DMS114 treated with DMSO at 0.1 percent for 48 hours (cell line): ENCODE measurements around the gene ASTN2.
"Not testable (repeated sequence)": the region's sequence is repeated elsewhere in the genome, so short reads cannot be mapped to it uniquely, and the experiment has no call there.

Experiments
- DNase-seq: peaks from one replicate; lab custom pipeline; 2025; ENCODE audit not compliant: unreplicated experiment; lab: John Stamatoyannopoulos, UW

ASTN2 gene

DNA sequence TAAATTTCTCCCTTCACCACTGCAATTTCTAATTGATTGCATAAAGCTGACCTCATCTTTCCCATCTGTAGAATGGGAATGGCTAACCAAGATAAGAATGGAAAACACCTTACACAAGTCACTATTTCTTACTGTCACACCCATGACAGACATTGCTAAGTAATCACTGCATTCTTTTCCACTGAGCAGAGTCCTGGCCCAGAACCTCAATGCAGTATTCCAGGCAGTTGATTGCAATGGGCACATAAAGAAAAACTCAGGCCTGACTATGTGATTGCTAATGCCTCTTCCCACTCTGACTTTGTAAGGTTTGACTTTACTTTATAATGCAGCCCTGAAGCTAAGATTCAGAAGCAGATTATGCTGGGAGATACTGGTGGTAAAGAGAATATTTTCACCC lies 698.4 kb downstream of the ASTN2 start:
- DNase-seq, result no peak

DNA sequence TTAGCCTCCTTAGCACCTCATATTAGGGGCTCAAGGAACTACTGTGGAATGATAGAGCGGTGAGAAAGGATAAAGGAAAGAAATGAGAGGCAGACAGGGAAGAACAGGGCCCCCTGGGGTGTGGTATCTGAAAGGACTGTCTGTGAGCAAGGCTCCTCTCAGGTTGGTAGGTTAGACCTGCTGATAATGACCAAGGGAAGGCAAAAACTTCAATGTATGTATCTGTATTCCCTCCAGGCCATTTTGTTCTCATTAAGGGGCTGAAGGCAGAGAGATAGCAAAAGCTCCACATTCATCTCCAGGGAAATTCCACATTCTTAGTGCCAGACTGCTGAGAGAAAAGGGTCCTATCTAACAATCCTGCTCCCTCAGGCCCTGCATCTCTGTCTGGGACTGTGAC lies 699.1 kb downstream of the ASTN2 start:
- no peak for DNase-seq

DNA sequence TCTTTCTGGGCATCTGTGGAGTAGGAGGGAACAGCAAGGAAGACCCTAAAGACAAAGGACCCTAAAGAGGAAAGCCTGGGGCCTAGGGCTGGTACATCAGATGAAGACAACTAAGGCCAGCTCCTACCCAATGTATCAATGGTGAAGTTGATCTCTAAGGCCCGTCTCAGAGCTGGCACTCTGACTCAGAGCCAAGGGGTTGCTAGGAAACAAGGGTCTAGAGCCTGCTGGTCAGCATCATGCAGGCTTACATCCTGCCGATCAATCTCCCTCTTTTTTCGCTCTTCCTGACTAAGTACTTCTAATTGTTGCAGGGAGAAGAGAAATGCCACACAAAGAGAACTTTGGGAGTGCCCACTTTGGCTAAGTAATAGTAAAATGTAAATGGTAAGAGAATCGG lies 701.6 kb downstream of the ASTN2 start:
- no peak for DNase-seq

DNA sequence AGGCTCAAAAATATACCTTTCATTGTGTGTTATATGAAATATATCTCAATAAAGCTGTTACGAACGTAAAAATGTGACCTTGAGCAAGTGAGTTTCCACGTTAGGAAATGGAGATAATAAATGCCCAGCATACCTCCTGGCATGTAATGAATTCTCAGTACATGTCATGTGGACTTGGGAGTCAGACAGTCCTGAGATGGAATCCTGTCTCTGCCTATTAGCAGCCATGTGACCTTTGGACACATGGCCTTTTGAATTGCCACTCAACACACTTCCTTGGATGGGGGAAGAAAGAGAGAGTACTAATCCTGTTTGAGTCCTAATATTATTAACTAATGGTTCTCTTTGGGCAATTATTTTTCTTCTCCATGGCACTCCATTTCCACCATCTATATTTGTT lies 702.1 kb downstream of the ASTN2 start:
- DNase-seq, result no peak

DNA sequence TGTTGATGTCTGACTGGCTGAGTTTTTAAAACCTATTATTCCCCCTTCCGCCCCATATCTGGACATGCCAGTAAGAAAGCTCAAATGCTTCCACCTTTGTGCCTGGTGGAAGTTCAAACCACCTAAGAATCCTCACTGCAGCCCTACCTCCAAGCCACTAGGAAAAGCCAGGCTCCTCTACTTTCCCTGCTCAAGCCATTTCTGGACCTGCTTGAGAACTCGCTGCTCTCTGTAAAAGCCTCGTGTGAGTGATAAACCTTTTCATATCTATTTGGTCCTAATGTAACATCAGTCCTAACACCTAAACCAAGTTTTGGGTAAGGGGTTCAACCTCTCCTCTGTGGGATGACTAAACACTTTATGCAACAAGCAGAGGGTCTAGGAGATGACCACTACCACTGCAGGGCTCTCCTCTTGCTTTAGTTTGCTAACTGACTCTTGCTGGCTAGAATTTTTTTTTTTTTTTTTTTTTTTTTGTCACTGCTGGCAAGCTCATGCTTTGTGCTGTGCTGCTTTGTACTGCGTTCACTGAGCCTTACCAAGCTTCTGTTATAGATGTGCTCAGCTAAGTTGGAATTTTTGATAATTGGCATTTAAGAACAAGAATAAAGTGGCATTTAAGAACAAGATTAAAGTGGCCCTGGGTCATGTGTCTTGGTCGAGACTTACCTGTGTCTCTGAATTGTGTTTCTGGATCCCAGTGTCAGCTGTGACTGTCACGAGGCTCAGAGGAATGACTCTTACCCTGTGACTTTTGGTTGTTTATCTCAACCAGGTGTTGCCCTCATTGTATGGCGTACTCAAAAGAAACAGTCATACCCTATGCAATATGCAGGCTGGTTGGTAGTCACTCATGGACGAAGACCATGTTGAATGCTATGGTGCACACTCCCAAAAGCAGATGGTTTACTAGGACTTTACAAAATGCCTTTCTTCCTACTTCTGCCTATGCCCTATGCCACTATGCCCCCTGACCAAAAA lies 708.3 kb downstream of the ASTN2 start:
- no peak for DNase-seq

DNA sequence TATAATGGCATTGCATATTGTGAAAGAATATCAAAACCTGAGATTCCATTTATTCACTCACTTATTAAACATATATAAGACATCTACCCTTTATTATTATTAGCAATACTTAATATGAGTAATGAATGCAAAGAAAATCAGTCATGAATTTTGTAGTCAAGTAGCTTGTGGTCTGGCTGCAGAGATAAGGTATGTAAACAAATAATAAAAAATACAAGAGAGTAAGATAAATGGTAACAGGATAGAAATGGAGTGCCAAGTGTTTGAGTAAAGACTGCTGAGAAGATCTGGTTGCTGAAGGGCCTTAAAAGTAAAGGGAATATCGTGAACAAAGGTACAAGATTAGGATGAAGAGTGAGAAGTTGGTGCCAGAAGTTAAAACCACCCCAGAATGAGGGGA lies 709.3 kb downstream of the ASTN2 start:
- no peak for DNase-seq

DNA sequence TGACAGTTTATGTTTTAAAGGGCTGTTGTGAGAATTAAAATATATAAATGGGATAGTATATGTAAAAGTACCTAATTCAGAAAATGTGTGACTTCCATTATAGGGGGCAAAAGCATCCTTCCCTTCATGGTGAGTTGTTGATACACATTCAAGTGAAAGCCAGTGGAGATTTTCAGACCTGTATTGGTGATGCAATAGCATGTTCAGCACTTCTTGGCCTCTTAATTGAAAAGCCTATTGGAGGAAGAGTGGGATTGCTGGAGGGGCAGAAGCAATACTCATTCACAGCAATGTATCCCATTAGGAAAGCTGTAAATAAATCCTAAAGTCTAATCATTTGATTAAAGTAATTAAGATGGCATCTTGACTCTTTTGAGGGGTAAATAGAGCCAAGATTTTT lies 710.4 kb downstream of the ASTN2 start:
- no peak for DNase-seq

DNA sequence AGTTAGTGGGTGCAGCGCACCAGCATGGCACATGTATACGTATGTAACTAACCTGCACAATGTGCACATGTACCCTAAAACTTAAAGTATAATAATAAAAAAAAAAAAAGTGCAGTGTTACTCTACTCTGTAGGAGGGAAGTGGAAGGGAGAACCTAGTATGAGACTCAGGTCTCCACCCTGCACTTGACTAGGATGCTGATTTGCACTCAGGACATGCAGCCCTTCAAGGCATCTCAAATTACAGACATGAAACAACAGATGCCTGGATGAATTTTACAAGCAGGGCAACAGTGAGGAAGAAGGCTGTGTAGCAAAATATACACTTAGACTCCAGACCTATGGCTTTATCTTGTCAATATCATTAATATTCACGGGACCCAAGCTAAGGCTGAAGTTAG lies 711.2 kb downstream of the ASTN2 start:
- DNase-seq, result no peak

DNA sequence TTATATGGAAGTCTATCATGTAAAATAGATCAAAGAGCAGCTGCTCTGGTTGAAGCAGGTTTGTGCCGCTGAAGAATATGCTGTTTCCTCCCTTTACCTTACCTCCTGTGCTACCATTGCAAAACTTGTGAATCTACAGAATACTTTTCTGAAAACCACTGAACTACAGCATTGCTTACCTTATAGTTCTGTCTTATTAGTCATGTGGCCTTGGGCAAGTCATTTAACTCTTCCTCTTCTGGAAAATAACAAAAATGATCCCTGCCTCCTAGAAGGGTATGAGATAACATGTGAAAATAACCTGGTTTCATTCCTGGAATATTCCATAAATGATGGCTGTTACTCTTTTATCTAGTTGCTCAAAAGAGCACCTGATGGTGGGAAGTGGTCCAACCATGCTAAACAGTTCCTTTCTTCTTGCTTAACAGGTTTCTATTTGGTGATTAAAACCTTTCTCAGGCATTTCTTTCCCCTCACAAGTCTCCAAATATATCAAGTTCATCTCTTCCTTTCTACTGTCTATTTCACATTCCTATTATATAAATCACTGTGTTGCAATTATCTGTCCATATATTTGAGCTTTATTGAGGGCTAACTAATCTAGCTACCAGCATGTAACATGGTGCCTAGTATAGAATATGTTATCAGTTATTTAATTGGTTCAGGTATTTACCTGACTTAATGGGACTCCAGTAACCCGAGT lies 712.8 kb downstream of the ASTN2 start:
- DNase-seq, result no peak

DNA sequence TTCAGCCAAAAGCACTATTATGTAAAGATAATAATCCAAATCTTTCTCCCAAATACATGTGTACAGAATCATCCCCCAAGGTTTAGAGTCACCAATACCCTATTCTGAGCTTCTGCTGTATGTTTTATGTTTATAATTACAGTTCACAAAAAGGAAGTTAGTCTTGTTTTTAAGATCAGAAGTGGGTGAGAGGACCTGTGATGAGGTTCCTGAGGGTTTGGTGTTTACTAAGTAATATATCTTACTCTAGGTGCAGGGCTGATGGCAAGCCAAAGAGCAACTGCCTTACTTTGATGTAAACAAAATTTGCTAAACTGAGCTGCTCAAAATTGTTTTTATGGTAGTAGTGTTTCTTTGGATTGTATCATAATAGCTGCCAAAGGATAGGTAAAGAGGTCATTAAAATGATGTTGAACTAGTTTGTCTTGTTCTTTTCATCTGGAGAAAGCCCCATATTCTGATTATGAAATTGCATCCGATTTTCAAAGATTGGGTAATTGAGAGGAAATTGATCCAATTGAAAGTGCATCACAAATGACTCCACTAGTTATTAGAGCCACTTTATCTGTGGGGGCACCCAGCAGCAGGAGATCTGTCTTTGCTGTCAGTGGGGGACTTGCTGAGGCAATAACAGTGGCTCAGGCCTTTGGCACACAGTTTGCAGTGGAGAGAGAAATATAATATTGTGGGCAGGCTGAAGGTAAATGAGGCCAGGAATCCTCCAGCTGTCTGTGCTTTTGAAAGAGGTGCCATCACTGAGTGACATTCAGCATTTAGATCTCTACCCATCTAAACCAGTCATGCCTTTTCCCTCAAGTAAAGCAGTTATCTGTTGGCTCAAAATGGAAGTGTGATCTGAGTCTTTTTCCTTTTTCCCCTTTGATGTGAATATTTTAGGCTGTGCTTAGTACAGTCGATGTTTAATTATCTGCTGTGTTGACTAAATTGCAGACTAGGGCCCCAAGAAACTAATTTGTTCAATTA lies 713.7 kb downstream of the ASTN2 start:
- DNase-seq, result no peak

DNA sequence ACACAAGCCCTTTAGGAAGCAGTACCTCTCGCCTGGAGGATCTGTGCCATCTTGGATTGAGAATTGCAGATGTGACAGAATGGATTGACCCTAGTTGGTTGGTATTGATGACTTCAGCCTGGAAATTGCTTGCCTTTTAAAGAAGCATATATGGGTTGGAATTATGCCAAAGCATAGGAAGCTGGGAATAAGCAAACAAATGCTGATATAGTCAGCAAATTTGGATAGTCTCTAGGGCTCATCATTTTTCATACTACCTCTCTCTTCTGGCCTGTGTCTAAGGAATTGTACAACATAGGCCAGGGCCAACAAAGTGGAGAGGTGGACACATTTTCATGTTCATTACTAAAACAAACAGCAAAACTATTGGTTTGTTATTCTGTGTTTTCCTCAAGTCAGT lies 714.6 kb downstream of the ASTN2 start:
- no peak for DNase-seq

DNA sequence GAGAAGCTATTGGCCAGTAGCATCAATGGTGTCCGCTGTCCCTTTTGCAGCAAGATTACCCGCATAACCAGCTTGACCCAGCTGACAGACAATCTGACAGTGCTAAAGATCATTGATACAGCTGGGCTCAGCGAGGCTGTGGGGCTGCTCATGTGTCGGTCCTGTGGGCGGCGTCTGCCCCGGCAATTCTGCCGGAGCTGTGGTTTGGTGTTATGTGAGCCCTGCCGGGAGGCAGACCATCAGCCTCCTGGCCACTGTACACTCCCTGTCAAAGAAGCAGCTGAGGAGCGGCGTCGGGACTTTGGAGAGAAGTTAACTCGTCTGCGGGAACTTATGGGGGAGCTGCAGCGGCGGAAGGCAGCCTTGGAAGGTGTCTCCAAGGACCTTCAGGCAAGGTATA lies 717.0 kb downstream of the ASTN2 start:
- no peak for DNase-seq

DNA sequence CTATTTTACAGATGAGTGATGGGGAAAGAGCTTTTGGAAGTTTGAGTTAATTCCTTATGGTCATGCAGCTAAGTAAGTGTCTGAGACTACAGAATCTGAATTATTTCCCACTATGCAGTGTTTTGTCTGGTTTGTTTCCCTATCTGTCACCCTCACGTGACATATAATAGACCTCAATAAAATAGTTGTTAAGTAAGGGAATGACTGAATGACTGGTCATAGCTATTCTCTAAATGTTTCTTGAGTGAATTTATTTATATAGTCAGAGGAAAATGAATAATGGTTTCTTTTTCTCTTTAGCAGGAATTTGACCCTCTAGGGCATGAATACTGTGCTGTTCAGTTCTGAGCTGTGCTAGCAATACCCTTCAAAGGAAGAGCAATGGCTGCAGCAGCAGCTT lies 717.5 kb downstream of the ASTN2 start:
- no peak for DNase-seq

DNA sequence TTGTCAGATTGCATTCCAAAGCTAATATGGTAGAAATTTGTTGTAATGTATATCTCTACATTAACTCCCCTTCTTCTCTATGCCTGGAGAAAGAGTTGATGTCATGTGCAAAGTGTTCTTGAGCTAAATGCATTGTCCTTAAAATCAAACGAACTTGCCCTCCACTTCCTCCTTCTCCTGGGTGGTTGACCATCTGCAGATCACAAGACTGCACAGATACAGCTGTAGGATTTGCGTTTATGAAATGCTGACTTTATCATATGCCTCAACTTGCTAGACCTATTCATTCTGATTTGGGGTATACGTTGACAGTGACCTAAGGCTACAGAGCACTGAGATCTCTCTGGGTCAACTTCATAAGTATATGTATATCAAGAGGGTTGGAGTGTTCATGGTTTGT lies 719.4 kb downstream of the ASTN2 start:
- no peak for DNase-seq

DNA sequence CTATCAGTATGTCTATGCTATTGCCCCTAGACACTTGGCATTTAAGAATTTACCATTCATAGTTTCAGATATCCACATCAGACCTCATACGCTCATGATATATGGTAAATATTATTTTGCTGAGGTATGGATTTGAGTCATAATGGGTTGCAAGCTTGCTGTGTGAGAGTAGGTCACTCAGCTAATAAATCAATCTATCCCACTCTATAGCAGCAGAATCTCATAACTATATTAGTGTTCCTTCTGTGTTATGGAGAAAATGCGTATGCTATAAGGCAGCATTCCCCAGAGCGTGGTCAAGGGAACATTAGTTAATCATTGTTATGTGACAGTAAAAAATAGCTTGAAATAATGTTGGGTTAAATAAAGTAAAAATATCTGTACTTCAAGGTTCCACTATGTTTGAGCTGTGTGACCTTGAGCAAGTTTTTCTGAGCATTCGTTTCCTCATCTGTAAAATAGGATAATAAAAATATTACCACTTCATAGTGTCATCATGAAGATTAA lies 720.0 kb downstream of the ASTN2 start:
- DNase-seq, result no peak

DNA sequence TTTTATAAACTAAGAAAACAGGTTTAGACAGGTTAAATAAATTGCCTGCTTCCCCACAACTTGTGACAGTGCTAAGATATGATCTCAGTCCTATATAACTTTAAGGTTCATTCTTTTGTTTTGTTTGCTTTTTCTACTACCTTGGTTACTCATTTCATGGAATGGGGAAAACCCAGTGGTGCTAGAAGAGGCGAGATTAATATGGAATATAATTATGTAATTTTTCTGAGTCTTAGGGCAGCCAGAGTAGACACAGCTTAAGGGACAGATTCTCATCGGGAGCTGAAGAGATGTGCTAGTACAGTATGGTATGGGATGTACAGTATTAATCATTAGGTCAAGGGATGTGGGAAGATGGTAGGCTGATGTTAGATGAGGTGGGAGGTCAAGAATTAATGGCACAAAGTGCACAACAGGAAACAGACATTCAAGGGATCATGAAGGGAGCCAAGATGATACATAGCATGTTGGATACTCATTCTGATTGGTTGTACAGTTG lies 721.6 kb downstream of the ASTN2 start:
- DNase-seq, result no peak

DNA sequence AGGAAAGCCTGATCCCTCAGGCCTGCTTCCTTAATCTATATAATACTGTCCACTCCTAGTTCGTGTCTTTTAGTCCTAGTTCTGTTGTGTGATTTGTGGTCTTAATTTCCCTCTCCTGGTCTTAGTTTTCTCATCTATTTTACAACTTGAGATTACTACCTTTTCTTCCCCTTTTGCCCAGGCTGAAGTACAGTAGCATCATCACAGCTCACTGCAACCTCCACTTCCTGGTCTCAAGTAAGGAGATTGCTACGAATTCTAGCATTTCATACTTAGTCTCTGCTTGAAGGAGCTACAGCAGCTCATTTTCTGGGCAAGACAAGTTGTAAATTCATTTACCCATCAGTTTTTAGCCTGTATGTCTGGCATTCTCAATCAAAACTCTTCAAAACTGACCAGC lies 722.2 kb downstream of the ASTN2 start:
- no peak for DNase-seq

DNA sequence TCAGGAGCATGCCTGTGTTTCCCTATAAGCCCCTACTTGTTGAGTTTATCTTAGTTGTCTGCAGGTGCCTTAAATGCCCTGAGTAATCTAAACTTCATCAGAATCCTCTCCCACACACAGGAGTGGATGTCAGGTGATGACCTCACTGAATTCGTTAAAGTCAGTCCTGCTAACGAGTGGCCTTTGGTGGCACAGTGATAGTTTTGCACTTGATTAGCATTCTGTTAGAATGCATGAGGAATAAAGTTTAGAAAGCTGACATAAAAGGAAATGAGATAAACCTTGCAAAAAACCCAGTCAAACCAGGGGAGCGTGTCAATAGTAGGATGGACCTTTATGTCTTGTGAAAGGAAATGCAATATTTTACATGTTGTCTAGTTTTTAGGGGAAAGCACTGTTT lies 723.2 kb downstream of the ASTN2 start:
- DNase-seq, result no peak

DNA sequence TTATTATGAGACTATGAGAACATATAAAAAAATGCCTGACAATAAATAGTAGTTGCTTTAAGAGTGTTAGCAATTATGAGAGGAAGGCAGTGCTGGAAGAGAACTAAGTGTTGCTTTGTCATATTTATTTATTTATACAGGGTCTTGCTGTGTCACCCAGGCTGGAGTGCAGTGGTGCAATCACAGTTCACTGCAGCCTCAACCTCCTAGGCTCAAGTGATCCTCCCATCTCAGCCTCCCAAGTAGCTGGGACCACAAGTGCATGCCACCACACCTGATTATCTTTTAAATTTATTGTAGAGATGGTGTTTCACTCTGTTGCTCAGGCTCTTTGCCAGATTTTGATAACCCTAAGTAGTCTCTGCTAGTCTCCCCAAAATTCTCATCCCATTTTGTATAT lies 724.1 kb downstream of the ASTN2 start:
- DNase-seq, result not testable (repeated sequence)

DNA sequence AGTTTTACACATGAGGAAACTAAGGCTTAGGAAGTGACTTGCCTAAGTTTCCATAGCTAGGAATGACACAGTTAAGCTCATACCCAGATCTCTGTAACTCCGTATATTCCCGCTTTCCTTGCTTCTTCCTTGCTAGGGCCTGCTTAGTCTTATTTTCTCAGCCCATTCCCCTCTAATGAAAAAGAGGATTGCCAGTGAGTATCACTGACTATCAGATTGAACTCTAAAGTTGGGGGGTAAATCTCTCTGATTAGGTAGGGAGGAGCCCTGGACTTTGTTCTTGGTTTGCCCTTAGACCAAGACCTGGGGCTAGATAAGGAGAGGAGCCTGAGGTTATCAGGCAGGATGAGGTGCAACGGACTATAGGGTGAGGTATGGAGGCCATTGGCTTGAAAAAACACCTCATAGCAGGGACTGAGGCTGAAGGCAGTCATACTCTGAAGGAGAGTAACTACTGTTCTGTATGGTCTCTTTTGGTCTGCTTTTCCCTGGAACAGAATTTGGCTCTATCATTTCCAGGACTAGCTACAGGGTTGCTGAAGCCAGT lies 725.3 kb downstream of the ASTN2 start:
- no peak for DNase-seq
